GM23248 (cell line): ENCODE measurements around the gene GCN1. TPM values are rescaled to one million over a fixed set of nuclear protein-coding genes. Genes with fewer than 3 reads are reported as not detected.

ENCODE experiments used
- DNase-seq: peaks from one replicate; pipeline ENCODE4 v3.0.0-alpha.2; 2015
- H2AFZ ChIP-seq: fragments of 200-600 bp; sonication (generic); 2 replicates; pipeline ENCODE4 v1.6.1; 2016; ENCODE audit warnings: antibody characterized with exemption
- H3F3A ChIP-seq: fragments of 200-600 bp; sonication (generic); 2 replicates; pipeline ENCODE4 v1.6.1; 2016; ENCODE audit warnings: mild to moderate bottlenecking, antibody characterized with exemption, mixed run types; ENCODE audit not compliant: insufficient read depth
- H3K27ac ChIP-seq: fragments of 200-600 bp; sonication (generic); 2 replicates; pipeline ENCODE4 v1.5.1; 2016; ENCODE audit warnings: mild to moderate bottlenecking
- H3K27me3 ChIP-seq: fragments of 200-600 bp; sonication (generic); replicated peaks from 2 replicates; pipeline ENCODE4 v1.6.1; 2016; ENCODE audit warnings: mild to moderate bottlenecking; ENCODE audit not compliant: insufficient read depth
- H3K36me3 ChIP-seq: fragments of 200-600 bp; sonication (generic); 2 replicates; pipeline ENCODE4 v1.6.1; 2016; ENCODE audit warnings: low read depth, mild to moderate bottlenecking
- H3K4me1 ChIP-seq: fragments of 200-600 bp; sonication (generic); 2 replicates; pipeline ENCODE4 v1.6.1; 2016; ENCODE audit warnings: mild to moderate bottlenecking; ENCODE audit not compliant: insufficient read depth
- H3K4me2 ChIP-seq: fragments of 200-600 bp; sonication (generic); one replicate; pipeline ENCODE4 v1.6.1; 2016; ENCODE audit warnings: mild to moderate bottlenecking; ENCODE audit not compliant: unreplicated experiment
- H3K4me3 ChIP-seq: fragments of 200-600 bp; sonication (generic); 2 replicates; pipeline ENCODE4 v1.5.1; 2016; ENCODE audit warnings: mild to moderate bottlenecking
- H3K79me2 ChIP-seq: fragments of 200-600 bp; sonication (generic); 2 replicates; pipeline ENCODE4 v1.6.1; 2016; ENCODE audit warnings: mild to moderate bottlenecking; ENCODE audit not compliant: insufficient read depth
- H3K9ac ChIP-seq: fragments of 200-600 bp; sonication (generic); 2 replicates; pipeline ENCODE4 v1.6.1; 2016; ENCODE audit warnings: mild to moderate bottlenecking
- H3K9me2 ChIP-seq: fragments of 200-600 bp; sonication (generic); 2 replicates; pipeline ENCODE4 v1.6.1; 2016; ENCODE audit warnings: mixed run types, mild to moderate bottlenecking, moderate library complexity; ENCODE audit not compliant: insufficient read depth
- H3K9me3 ChIP-seq: fragments of 200-600 bp; sonication (generic); one replicate; pipeline ENCODE4 v1.6.1; 2017; ENCODE audit warnings: low read depth
- H4K20me1 ChIP-seq: fragments of 200-600 bp; sonication (generic); 2 replicates; pipeline ENCODE4 v1.6.0; 2016; ENCODE audit not compliant: insufficient read depth
- EZH2 ChIP-seq: fragments of 200-600 bp; sonication (generic); IDR thresholded peaks from 2 replicates; pipeline ENCODE4 v1.6.1; 2018; ENCODE audit warnings: antibody characterized with exemption, mild to moderate bottlenecking; ENCODE audit not compliant: insufficient read depth, poor library complexity, severe bottlenecking
- EZH2phosphoT487 ChIP-seq: fragments of 200-600 bp; sonication (generic); IDR thresholded peaks from 2 replicates; pipeline ENCODE4 v1.6.1; 2018; ENCODE audit warnings: antibody characterized with exemption, moderate library complexity, mild to moderate bottlenecking, low read depth; ENCODE audit not compliant: insufficient read depth
- WGBS, 2 experiments: methylation state at CpG; one replicate each; pipeline ENCODE4 v1.1.6; 2015 to 2017; ENCODE audit warnings: low lambda C conversion rate in 2 of 2, low coverage in 1 of 2; ENCODE audit errors: missing lambda C conversion rate in 2 of 2; 5-methylcytosine and 5-hydroxymethylcytosine counted together
- in situ Hi-C: fragments of 300-500 bp; cut with MboI; formaldehyde crosslinking; loops from 2 replicates; pipeline ENCODE4 v1.15.0; 2020
- microRNA-seq: library from miRNA; unstranded; fragments of <30 nt; microRNA quantifications from one replicate; pipeline ENCODE4, GENCODE V29; 2016; ENCODE audit warnings: borderline number of aligned reads
- polyA plus RNA-seq: library from polyadenylated mRNA; unstranded; fragments of >200 nt; fragmentation: Nextera tagmentation; extraction: Ambion mirVana; gene quantifications from 2 replicates; pipeline ENCODE4 v1.2.1, GENCODE V29; 2016
- small RNA-seq: library from RNA; depleted of rRNA; stranded (forward); fragments of <200 nt; gene quantifications from one replicate; pipeline ENCODE3, GENCODE V24; 2014; ENCODE audit warnings: low read depth, low replicate concordance
- total RNA-seq: library from RNA; depleted of rRNA; stranded (reverse); fragments of >200 nt; shearing (Covaris generic); gene quantifications from 2 replicates; pipeline ENCODE4 v1.2.3, GENCODE V29; 2014; rRNA removed

The GCN1 gene
- total and polyA plus RNA-seq, 2 experiments from 2014 or later: 24.2 to 74.8 TPM

- in situ Hi-C loops: no loop called here
- no peak for DNase-seq
- H3K4me3 ChIP-seq: no peak overlapping the region
- no peaks in the 10 kb centered on the region for H3F3A ChIP-seq
- H3K36me3 ChIP-seq: no peaks in the 10 kb centered on the region
- H3K27me3 ChIP-seq: peaks cover 16% of the 10 kb centered on the region; the same call in 1 of the 2 replicates
- no peaks in the 10 kb centered on the region for H3K79me2 ChIP-seq
- TF ChIP-seq EZH2phosphoT487: no peak
- no peak for TF ChIP-seq EZH2
- no peaks in the 10 kb centered on the region for H3K9me3 ChIP-seq
- no peak overlapping the region for H2AFZ ChIP-seq
- H3K27ac ChIP-seq: no peak overlapping the region
- no peak overlapping the region for H3K4me2 ChIP-seq
- H3K4me1 ChIP-seq: no peaks in the 10 kb centered on the region
- H4K20me1 ChIP-seq: no peaks in the 10 kb centered on the region
- H3K9me2 ChIP-seq: no peaks in the 10 kb centered on the region
- 70 to 72% methylated on average over 6 of the region's 6 CpGs for WGBS, 2 experiments
- no peak overlapping the region for H3K9ac ChIP-seq
Observed at GRCh38 chr12:120077260-120077659, 117.3 kb downstream of the GCN1 start.

Small RNA genes within 50 kb of the gene (microRNA-seq; reads per million reads assigned to microRNA genes)
- gene MIR4498: not detected

Small RNA genes within 50 kb of the gene (small RNA-seq; reads per million reads assigned to genes)
- gene MIR4498: not detected

Other genes starting within 250 kb of the GCN1 start
- not detected in 2 replicates for gene BICDL1, start 205.5 kb downstream of the GCN1 start, total RNA-seq
- not detected in 2 replicates for gene BICDL1, start 205.5 kb downstream of the GCN1 start, polyA plus RNA-seq
- 32.0 and 37.1 TPM in 2 replicates for gene RAB35, start 78.0 kb downstream of the GCN1 start, total RNA-seq
- gene RAB35, start 78.0 kb downstream of the GCN1 start, polyA plus RNA-seq: 28.2 and 28.7 TPM in 2 replicates
- 4,120 and 4,786 TPM in 2 replicates for gene RPLP0, start 6.4 kb upstream of the GCN1 start, total RNA-seq
- 1,272 and 1,276 TPM in 2 replicates for gene RPLP0, start 6.4 kb upstream of the GCN1 start, polyA plus RNA-seq
- 63.7 and 87.2 TPM in 2 replicates for gene PXN, start 71.0 kb upstream of the GCN1 start, total RNA-seq
- gene PXN, start 71.0 kb upstream of the GCN1 start, polyA plus RNA-seq: 134 and 135 TPM in 2 replicates
- under 0.01 TPM in 1 of 2 replicates, not detected in the other for gene RNU4-2, start 97.2 kb upstream of the GCN1 start, total RNA-seq
- gene RNU4-2, start 97.2 kb upstream of the GCN1 start, polyA plus RNA-seq: 4.0 and 6.9 TPM in 2 replicates
- not detected in 2 replicates for gene RNU4-1, start 98.5 kb upstream of the GCN1 start, total RNA-seq
- gene RNU4-1, start 98.5 kb upstream of the GCN1 start, polyA plus RNA-seq: 4.1 TPM in 1 of 2 replicates, not detected in the other
- gene SIRT4, start 107.6 kb upstream of the GCN1 start, total RNA-seq: not detected in 2 replicates
- gene SIRT4, start 107.6 kb upstream of the GCN1 start, polyA plus RNA-seq: 1.4 TPM in 2 replicates
- not detected in 2 replicates for gene PLA2G1B, start 133.1 kb upstream of the GCN1 start, total RNA-seq
- gene PLA2G1B, start 133.1 kb upstream of the GCN1 start, polyA plus RNA-seq: not detected in 2 replicates
- gene MSI1, start 174.4 kb upstream of the GCN1 start, total RNA-seq: not detected in 2 replicates
- not detected in 2 replicates for gene MSI1, start 174.4 kb upstream of the GCN1 start, polyA plus RNA-seq
- gene COX6A1, start 243.4 kb upstream of the GCN1 start, total RNA-seq: 247 and 358 TPM in 2 replicates
- gene COX6A1, start 243.4 kb upstream of the GCN1 start, polyA plus RNA-seq: 806 and 824 TPM in 2 replicates